Pulmonary artery endothelial cell (primary cell): Measurements from ENCODE around the gene SNCAIP. TPM values are rescaled to one million over a fixed set of nuclear protein-coding genes. Genes with fewer than 3 reads are reported as not detected.
"Not testable (repeated sequence)": the region's sequence is repeated elsewhere in the genome, so short reads cannot be mapped to it uniquely, and the experiment has no call there.

Experiments
- DNase-seq: peaks from one replicate; pipeline ENCODE4 v3.0.0-alpha.2; 2011; ENCODE audit warnings: low read depth, low spot score
- total RNA-seq: library from RNA; depleted of rRNA; stranded (reverse); fragments of >200 nt; gene quantifications from 2 replicates; pipeline ENCODE4 v1.2.3, GENCODE V29; 2014

The SNCAIP gene
- total RNA-seq, 1 donor from 2014 or later = 8.9 TPM

DNA sequence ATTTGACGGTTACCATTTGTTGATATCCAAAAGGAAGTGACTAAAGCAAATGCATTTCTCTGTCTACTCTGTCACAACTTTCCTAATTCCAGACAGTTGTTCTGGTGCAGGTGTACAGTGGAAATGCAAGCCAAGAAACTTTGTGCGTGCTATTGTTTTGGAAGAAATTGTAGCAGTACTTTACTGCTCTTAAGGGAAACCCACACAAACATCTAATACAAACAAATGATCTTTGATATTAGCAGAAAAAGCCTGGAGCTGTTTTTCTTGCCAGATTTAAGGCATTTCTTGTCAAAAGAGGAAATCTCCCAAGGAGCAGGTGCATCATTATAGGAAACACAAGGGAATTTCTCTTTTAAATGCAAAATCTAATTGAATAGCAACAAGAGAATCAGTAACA, 2.0 kb downstream of the SNCAIP start:
- DNase-seq = no peak

DNA sequence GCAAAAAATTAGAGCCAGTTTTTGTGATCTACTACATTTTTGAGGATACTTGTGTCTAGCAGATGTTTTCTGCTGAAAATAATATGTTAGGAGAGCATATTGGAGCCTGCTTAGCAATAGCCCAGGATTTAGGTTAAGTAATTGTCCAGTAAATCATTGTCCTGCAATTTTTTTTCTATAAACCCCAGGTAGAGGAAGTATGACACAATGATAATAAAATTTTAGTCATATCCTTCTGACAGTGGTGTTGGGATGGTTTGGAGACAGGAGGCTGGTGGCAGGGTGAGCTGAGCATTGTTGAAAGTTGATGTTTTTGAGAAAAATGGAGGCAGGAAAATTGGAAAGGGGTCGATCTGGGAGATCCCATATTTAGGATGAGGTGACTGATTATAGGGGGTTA, 3.5 kb downstream of the SNCAIP start:
- no peak for DNase-seq

DNA sequence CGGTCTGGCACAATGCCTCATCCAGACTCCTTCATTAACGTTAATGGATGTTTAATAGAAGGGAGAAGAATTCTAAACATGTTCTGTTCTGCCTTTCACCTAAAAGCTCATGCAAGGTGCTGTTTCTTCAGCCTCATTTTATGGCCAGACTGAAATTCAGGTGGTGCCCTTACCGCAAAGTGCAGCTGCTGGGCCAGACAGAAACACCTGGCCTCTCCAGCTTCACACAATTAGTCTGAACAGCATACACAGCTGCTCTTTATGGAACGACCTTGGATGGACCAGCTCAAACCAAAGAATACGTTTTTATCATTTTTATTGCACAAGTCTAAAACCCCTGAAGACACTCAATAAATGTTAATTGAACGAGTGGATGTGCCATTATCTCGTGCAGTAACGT, 4.6 kb downstream of the SNCAIP start:
- no peak for DNase-seq

DNA sequence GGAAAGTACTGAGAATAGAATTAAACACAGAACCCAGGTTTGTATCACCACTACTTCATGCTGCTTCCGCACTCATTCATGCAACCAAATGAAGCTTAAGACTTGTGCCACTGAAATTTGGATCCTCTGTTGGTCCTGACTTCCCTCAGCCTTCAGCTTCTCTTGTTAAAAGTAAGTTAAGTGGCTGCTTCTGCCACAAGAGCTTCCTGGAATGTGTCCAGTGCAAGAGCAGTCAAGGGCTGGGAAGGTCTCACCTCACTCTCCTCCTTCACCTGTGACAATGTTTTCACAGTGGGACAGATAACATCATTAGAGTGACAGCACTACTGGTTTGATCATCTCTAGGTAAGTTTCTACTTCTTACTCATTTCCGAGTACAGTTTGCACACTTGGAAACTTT, 7.9 kb downstream of the SNCAIP start:
- no peak for DNase-seq

DNA sequence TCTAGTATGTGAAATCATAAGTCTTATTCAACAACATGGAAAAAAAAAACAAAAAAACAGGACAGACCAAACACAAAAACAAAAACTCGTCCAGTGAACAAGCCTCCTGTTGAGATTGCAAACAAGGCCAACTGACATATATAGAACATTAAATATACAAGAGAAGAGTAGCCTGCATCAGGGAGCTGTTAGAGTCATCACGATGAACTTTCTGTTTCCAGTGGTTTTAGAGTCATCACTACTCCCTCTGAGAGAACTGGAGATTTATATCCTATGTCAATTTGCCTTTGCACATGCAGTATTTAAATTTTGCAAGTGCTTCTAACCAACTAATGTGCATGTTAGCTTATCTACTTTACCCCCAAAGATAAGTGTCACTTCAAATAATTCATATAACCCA, 9.9 kb downstream of the SNCAIP start:
- DNase-seq = no peak

DNA sequence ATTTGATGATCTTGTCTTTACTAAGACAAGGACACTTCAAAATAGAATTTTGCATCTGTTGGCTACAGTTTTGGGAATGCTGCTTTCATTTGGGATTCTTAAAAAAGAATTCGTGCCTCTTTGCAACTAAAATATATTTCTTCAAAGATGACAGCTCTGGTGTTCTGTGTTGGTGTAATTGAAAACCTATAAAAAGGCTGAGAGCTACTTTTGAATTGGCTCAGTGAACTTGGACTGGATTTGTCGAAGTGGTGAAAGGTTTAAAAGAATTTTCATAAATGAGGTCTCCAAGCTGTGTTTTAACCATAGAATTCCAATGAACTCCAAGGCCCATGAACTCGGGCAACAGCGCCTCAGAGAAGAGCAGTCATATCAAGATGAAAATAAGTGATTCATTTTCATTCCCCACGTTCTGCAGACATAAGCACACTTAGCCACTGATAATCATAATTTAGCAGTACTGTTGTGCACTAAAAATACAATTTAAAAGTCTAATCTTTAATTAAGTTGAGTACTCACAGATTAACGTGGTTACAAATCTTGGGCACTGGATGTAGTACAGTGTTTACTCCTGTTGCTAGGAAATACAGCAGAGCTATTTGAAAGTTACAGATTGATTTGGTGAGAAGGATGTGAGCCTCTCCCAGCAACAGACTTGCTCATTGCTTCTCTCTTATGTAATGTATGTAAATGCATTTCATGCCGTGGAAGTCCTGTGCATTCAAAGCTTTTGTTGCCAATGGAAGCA, 10.9 kb downstream of the SNCAIP start:
- no peak for DNase-seq

DNA sequence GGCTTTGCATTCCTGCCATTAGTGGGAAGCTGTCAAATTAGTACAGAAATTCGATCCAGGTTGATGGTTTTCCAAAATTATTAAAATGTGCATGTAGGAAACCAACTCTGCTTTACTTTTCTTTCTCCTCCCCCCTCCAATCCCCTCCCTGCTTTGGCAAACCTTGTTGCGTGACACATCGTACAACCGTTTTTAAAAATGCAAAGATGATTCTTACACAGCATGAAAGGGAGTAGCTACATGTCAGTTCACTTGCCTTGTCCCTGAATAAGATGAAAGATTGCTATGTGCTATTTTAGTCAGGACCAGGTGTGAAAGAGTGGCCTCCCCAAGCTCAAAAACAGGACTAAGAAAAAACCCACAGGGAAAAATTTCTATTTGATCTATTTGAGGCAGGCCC, 11.7 kb downstream of the SNCAIP start:
- DNase-seq = no peak

DNA sequence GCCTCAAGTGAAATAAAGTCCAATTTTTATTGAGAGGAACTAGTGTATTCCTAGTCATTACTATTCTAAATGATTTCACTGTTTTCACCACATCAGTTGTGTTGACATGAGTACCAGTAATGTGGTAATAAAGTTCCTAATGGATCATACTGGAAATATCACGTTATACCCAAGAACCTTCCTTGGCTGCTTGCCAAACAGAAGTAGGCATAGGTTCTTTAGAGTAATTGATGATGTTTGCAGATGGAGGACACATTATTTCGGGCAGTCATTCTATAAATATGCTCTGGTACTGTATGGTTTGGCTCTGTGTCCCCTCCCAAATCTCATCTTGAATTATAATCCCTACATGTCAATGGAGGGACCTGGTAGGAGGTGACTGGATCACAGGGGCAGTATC, 15.1 kb downstream of the SNCAIP start:
- no peak for DNase-seq

DNA sequence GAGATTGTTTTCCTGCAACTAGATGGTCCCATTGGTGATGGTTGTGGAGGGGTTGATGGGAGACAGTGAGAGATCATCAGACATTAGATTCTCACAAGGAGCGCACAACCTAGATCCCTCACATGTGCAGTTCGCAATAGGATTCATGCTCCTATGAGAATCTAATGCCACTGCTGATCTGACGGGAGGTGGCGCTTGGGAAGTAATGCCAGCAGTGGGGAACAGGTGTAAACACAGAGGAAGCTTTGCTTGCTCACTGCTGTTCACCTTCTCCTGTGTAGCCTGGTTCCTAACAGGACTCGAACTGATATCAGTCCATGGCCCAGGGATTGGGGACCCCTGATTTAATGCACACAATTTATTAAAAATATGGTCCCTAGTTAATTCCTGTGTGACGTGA, 18.8 kb downstream of the SNCAIP start:
- DNase-seq = no peak

DNA sequence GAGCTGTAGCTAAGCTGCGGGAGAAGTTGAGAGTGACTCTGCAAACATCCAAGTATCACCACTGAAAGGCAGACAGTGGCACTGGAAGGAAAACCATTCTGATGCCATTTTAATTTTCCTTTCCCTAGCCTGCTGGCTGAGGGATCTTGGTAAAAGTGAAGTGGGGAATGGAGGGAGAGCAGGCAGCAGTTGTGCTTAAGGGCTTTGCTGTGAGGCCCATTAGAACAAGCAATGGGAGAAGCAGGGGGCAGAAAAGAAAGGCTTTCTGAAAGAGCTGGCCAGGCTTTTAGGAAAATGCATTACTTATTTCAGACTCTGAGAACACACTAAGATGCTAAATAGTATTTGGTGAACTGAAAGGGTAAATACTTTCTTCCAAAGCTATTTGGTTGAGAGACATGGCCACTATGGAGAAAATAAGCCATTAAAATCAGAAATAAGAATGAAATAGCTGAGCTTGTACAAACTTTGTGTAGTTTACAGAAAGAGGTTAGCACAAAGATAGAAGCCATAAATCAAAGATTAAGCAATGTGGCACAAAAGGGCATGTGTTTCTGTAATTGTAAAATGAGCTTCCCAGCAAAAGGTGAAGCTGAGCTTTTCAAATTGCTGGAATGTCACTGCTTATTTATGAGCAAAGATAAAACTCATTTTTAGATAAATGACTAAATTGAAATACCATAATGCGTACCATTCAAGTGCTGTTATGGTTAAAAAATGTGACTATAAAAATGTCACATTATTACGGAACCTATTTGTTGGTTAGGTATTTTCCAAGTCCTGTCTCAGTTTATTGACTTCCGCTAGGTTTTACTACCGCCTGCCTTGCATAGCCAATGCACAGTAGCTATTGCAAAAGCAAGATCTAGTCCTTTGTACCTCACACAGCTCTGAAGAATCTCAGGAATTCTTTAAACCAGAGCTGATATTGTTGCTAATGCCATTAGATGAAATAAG, 20.8 kb downstream of the SNCAIP start:
- DNase-seq = no peak

DNA sequence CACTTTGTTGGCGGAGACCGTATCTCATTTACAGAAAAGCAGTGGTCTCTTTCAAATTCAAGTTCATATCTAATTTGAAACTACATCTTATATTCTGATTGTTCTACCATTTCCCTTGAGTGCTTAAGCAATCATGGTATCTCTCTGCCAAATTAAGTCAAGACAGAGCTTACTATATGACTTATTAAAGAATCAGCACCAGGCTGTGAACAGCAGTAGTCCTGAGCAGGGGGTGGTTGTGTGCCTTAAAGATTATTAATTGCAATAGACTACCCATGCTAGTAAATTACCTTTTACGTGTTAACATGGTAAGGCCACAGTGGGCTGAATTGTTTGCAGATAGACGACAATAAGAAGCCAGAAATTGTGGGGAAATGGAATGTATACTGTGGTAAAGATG, 21.5 kb downstream of the SNCAIP start:
- DNase-seq = no peak

DNA sequence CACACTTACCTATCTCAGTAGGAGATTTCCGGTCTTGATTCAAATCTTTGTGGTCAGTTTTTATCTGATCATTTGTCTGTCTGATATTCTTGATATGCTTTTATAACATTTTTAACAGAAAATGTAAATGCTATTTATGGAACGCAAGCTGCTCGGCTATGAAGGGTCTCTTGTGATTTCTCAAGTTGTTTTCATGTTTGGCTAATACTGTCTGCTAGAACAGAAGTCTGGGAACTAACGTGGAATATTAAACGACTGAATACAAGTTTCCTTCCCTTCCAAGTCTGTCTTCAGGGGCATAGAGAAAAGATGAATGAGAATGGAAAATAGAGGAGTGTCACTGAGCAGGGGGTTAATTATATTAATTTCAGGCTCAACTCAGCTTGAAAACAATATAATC, 27.6 kb downstream of the SNCAIP start:
- no peak for DNase-seq

DNA sequence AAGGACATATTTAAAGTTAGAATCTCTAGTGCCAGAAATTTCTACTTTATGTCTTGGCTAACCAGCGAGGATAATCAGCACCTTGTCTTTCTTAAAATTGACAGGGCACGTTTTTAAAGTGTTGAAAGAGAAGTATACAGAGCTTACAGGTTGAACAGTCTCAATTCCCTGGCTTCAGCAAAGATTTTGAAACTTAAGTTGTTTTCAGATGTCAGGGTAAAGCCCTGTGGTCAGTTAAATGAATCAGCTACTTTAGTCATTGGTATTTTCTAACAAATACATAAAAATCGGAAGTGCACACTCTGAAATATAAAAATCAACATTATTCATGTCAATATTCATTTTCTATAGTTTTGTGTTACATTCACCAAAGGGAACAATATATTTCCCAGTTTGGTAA, 29.1 kb downstream of the SNCAIP start:
- DNase-seq = no peak

DNA sequence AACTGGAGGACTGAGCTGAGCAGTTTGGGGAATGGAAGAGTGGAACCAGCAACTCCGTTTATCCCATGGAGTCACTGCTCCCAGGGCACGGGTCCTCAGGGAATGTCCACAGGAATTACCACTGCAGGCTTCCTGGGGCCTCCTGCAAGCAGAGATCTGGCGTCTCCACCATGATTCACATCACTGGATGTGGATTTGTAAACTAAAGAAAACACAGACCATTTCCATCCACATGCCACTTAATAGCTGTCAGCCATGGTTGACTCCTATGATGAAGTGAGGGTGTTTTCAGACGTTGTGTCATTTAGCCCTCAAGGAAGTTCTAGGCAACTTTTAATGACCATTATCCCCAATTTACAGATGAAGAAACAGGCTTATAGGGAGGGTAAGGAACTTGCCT, 30.2 kb downstream of the SNCAIP start:
- DNase-seq = no peak

DNA sequence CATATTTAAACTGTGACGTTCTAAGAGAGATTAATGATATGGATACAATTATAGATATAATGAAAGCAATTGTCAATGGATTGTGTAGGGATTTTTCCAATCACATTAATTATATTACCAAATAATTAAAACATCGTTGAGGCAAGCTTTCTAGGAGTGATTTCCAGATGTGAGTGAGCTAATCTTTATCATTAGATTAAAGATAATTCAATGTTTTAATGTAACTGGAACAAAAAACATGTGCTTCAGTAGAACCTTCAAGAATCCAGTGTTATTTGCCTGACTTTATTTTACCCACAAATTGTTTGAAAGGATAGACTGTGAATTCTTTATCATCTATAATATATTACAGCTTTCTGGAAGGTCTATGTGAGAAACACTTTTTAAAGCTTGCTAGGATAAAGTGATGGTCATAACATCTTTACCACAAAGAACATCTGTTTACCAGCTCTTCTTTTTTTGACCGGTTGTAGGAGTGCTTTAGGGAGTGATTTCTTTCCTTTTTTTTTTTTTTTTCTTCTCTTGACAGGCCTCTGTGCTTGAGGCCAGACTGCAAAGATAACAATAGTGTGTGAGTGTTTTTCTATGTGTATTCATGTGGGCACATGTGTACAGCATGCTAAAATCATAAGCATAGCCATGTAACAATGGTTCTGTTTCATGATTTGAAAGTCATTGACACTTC, 35.0 kb downstream of the SNCAIP start:
- no peak for DNase-seq

DNA sequence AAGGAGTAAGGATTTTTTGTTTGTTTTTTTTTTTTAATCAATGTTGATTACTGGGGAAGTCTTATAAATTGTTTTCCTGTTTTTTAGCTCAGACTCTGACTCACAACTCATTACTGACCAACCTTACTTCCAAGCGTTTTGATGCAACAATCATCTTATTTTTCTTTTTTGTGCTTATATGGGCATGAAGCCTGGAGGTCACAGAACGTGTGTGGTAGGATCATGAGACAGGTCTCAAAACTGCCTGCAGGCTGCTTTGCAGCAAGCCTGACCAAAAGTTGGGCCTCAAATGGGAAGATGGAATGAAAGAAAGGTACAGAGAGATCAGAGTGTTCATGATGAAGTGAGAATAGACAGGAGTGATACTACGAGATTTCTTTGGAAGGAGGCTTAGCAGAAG, 38.5 kb downstream of the SNCAIP start:
- no peak for DNase-seq

DNA sequence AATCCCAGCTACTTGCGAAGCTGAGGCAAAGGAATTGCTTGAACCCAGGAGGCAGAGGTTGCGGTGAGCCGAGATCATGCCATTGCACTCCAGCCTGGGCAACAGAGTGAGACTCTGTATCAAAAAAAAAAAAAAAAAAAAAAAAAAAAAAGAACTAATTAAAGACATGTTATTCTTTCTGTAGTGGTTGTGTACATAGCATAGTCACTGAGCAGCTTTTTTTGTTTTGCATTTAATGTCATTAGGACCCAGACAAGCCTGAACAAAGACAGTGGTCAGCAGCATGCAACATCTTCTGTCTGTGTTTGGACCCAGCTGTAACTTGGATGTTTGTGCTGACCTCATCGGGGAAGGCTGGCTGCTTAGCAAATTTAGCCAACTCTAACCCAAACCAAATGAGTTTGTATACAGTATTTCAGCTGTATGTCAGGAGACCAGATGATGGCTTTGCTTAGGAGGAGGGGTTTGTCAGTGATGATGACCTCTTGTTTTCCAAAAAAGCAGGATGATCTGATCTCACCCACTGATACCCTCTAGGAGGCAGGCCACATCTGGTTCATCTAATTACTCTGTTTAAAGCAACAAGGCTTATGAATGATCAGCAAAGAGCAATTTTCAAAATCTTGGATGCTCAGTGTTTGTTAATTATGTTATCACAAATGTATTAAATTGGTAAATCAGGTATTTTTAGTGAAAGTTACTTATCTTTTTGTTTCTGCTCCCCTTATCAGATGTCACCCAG, 39.5 kb downstream of the SNCAIP start:
- DNase-seq = no peak

DNA sequence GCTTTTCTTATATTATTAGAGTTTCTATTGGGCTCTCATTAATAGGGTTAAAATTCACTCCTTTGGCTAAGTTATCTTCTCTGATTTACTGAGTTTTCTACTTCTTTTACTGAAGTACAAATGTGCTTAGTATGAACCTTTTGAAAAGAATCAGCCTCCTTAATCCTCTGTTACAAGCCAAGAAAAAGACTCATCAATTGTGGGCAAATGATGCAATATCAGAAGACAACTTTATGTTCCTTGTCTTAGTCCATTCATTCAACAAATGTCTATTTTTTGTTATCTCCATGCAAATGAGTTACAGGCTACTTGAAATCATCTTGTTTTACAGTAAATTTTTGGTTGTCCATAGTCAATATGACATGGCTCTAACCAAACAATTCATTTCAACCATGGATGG, 40.3 kb downstream of the SNCAIP start:
- DNase-seq = no peak

DNA sequence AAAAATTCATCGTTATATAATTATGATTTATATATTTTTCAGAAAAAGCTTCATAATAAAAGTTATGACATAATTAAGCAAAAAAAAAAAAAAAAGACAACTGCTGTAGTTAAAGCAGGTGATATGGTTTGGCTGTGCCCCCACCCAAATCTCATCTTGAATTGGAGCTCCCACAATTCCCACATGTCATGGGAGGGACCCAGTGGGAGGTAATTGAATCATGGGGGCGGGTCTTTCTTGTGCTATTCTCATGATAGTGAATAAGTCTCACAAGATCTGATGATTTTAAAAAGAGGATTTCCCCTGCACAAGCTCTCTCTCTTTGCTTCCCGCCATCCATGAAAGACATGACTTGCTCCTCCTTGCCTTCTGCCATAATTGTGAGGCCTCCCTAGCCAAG, 41.3 kb downstream of the SNCAIP start:
- not testable (repeated sequence) for DNase-seq

DNA sequence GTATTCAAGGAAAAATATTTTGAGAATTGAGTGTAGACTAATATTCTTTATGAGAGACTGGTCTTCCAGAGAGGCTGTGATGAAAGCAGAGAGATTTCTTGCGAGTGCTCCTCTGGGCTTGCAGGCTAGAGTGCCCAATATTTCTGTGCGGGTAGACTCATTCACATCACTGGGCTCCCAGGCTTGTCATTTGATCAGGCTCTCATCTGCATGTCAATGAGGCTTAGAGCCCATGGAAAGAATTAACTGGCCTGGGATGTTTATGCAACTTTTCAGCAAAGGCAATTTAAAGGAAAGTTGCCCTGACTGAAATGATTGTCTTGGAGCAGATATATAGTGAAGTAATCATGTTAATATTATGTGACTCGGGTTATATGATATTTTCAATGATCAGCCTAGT, 42.3 kb downstream of the SNCAIP start:
- DNase-seq = no peak

DNA sequence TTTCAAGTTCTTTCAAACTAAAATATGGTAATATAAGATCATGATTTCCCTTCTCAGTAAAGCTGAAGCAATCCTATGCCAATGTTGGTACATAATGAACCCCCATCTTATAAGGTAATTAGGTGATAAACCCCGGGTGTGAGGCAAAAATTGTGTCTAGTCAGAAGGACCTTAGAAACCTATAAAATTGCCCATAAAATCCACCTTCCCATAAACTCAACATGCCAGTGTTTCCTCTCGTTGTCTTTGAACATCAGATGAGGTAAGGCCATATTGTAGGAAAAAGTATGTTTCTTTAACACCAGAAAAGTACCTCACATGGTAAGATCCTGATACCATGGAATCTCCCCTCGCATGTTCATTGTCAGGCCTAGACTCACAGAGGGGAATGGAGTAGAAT, 43.3 kb downstream of the SNCAIP start:
- no peak for DNase-seq

DNA sequence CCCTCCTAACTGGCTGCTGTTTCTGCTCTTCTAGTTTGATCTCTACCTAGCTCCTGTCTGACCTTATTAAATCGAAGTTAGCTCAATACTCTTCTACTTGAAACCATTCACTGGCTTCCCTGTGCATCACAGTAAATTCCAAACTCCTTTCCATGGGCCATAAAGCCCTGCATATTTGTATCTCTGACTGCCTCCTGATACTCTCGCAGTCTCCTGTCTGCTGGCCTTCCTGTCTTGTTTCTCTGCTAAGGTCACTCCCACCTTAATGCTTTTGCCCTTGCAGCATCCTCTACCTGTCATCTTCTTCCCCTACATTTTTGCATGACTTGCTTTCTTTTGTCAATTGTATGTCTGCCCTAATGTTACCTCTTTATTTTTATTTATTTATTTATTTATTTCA, 44.8 kb downstream of the SNCAIP start:
- no peak for DNase-seq
